GM21360 (cell line): Measurements from ENCODE around the gene TSPAN18.

ENCODE experiments used
- ATAC-seq: cut with Tn5 transposase; IDR thresholded peaks from one replicate; pipeline ENCODE4 v1.9.1; 2021; ENCODE audit warnings: mild to moderate bottlenecking, moderate library complexity; ENCODE audit not compliant: unreplicated experiment

TSPAN18 gene

GRCh38 chr11:44910591-44910990, 183.8 kb downstream of the TSPAN18 start:
- no peak for ATAC-seq

- ATAC-seq, result no peak
Measured at GRCh38 chr11:44911029-44911814, 184.5 kb downstream of the TSPAN18 start.

GRCh38 chr11:44912270-44912987, 185.7 kb downstream of the TSPAN18 start:
- ATAC-seq, result no peak

GRCh38 chr11:44913502-44913901, 186.7 kb downstream of the TSPAN18 start:
- ATAC-seq, result no peak

- no peak for ATAC-seq
Measured at GRCh38 chr11:44914105-44914504, 187.3 kb downstream of the TSPAN18 start.

GRCh38 chr11:44915004-44915403, 188.2 kb downstream of the TSPAN18 start:
- ATAC-seq, result no peak

- ATAC-seq, result no peak
Measured at GRCh38 chr11:44915621-44916020, 188.9 kb downstream of the TSPAN18 start.

GRCh38 chr11:44916331-44916730, 189.6 kb downstream of the TSPAN18 start:
- ATAC-seq, result no peak

GRCh38 chr11:44916801-44917385, 190.1 kb downstream of the TSPAN18 start:
- ATAC-seq, result no peak

GRCh38 chr11:44917741-44918140, 191.0 kb downstream of the TSPAN18 start:
- no peak for ATAC-seq

- no peak for ATAC-seq
Measured at GRCh38 chr11:44920451-44920850, 193.7 kb downstream of the TSPAN18 start.

GRCh38 chr11:44923115-44923514, 196.4 kb downstream of the TSPAN18 start:
- no peak for ATAC-seq

GRCh38 chr11:44923806-44924205, 197.0 kb downstream of the TSPAN18 start:
- ATAC-seq, result no peak

- ATAC-seq, result no peak
Measured at GRCh38 chr11:44926036-44926435, 199.3 kb downstream of the TSPAN18 start.

GRCh38 chr11:44927174-44927661, 200.5 kb downstream of the TSPAN18 start:
- ATAC-seq, result no peak

- no peak for ATAC-seq
Measured at GRCh38 chr11:44928144-44928543, 201.4 kb downstream of the TSPAN18 start.

- no peak for ATAC-seq
Measured at GRCh38 chr11:44928816-44929215, 202.1 kb downstream of the TSPAN18 start.

- ATAC-seq, result no peak
Measured at GRCh38 chr11:44930588-44931302, 204.0 kb downstream of the TSPAN18 start.

GRCh38 chr11:44931466-44931865, 204.7 kb downstream of the TSPAN18 start:
- ATAC-seq, result no peak

GRCh38 chr11:44934110-44934509, 207.3 kb downstream of the TSPAN18 start:
- no peak for ATAC-seq

- ATAC-seq, result no peak
Measured at GRCh38 chr11:44934735-44935250, 208.0 kb downstream of the TSPAN18 start.
